Cerebellar cortex (tissue), 1 donor: ENCODE results near the gene PARP16.

Experiments
- DNase-seq: peaks from one replicate; pipeline ENCODE4 v3.0.0-alpha.2; 2015; ENCODE audit warnings: low spot score

Gene PARP16, protein sequence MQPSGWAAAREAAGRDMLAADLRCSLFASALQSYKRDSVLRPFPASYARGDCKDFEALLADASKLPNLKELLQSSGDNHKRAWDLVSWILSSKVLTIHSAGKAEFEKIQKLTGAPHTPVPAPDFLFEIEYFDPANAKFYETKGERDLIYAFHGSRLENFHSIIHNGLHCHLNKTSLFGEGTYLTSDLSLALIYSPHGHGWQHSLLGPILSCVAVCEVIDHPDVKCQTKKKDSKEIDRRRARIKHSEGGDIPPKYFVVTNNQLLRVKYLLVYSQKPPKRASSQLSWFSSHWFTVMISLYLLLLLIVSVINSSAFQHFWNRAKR

DNA sequence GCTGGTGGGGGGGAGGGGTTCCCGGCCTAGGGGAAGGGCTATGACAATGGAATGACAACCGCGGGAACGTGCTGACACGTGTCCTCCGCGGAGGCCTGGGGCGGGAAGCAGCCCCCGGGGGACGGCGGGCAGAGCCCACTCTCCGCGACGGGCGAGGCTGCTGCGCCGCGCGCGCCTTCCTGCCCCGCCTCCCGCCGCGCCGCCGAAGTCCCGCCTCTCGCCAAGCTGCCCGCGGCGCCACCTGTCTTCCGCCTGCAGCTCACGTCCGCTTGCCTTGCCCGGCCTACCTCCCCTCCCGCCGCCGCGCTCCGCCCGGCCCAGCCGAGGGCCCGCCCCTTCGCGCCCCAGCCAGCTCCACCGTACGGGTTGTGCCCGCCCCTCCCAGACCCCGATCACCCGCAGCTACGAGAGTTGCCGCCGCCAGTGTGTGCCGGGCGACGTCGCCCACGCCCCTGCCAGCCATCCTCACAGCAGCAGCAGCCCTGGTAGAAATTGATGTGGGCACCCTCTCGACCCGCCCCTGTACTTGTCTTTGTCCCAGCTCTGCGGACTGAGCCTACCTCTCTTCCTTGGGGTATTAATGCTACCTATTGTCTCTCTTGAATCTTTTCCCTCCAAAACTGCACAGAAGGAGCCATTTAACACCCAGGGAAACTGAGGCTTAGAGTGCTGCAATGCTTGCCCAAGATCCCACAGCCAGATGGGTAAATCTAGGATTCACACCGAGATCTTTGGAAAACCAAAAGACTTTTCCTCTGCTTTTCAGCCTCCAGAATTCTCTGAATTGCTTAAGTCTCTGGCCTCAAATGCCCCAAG is at the start of gene PARP16:
Gene PARP16 (minus strand): TSS at position 180 of the 816 bp plus-strand sequence. CDS start 457 bp downstream, outside the sequence.
- peak; percentile 91 for DNase-seq

DNA sequence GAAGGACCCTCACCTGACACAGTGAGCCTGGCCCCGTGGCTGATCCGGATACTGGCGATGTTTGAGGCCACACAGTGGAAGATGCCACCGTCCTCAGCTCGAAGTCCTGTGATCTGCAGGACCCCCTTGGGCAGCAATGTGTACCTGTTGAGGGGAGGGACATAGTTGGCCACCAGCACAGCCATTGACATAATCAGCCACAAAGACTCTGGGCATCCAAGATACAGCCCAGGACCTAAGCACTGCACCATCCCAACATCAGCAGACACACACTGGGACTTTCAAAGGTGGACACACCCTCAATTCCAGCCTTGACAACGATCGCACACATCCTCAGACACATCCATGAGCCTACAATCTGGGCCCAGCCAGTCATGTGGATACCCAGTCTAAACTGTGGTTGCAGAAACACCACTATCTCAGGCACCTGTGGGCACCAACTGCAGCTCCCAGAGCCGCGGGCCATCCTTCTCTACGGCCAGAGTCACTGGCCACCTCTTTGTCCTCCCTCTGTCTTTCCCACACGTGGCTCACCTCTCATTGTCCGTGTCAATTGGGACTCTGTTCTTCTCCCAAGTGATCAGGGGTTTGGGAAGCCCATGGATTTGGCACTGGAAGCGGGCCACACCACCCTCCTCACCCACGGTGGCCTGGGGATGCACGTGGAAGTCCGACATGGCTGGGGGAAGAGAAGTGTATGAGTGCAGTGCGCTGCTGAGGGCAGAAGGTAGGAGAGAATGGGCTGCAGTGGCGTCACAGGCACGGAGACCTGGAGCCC is 48.8 kb upstream of the PARP16 start:
- no peak for DNase-seq

- no peak for DNase-seq
Observed at GRCh38 chr15:65334586-65335231, 48.0 kb upstream of the PARP16 start.

GRCh38 chr15:65333856-65334255 is 47.2 kb upstream of the PARP16 start:
- no peak for DNase-seq

- no peak for DNase-seq
Observed at GRCh38 chr15:65333148-65333820, 46.6 kb upstream of the PARP16 start.

- DNase-seq, result no peak
Observed at GRCh38 chr15:65332391-65333147, 45.9 kb upstream of the PARP16 start.

DNA sequence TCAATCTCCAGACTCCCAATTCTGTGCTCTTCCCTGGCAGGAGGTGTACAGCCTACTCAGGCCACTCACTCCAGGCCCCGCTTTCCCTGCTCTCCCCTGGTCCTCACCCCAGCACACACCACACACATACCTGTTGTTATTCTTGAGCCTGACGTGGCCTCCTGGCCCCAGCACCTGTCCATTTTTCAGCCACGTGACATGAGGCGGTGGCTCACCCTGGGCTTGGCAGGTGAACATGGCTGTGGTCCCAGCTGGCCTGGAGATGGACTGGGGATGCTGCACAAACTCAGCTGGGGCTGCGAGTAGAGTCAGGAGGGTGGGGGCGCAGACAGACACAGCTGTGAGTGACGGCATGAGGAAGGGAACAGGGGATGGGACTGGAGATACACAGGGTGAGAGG is 45.1 kb upstream of the PARP16 start:
- peak; percentile 14 for DNase-seq

GRCh38 chr15:65330934-65331645 is 44.4 kb upstream of the PARP16 start:
- DNase-seq, result no peak

- DNase-seq, result no peak
Observed at GRCh38 chr15:65329984-65330735, 43.5 kb upstream of the PARP16 start.

- DNase-seq, result no peak
Observed at GRCh38 chr15:65329288-65329983, 42.8 kb upstream of the PARP16 start.

DNA sequence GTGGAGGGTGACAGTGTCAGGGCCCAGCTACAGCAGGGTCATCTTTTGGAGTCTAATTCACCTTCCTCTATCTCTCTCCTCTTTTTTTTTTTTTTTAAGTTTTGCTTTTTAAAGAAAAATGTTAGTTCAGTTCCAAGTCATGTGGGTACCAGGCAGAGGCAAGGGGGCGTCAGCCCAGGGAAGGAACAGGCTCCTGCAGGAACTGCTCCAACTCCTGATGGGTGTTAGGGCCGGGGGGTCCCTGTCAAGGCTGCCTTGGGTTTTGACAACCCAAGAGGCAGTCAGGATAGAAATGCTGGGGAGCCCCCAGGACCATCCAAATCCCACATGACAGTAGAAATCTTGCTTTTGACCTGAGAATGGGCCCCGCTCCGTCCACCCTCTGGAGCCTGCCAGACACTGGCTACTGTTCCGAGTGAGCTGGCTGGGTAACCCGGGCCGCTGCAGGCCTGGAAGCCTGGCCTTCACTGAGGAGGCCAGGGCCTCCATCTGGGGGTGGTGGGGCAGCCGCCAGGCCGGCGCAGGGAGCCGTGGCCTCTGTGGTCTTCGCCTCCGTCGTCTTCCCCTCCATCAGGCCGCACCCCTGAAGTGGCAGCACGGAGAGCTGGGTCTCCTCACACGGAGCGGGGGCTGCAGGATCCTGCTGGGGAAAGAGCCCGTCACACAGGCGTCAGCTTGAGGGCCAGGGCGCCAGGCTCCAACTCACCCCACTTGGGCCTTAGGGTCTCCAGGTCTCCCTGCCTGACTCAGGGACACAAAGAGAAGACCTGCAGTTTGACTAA is 42.0 kb upstream of the PARP16 start:
- no peak for DNase-seq

- no peak for DNase-seq
Observed at GRCh38 chr15:65327651-65328393, 41.1 kb upstream of the PARP16 start.

GRCh38 chr15:65326818-65327217 is 40.1 kb upstream of the PARP16 start:
- DNase-seq, result no peak

- DNase-seq, result peak; percentile 71
Observed at GRCh38 chr15:65326117-65326526, 39.4 kb upstream of the PARP16 start.

DNA sequence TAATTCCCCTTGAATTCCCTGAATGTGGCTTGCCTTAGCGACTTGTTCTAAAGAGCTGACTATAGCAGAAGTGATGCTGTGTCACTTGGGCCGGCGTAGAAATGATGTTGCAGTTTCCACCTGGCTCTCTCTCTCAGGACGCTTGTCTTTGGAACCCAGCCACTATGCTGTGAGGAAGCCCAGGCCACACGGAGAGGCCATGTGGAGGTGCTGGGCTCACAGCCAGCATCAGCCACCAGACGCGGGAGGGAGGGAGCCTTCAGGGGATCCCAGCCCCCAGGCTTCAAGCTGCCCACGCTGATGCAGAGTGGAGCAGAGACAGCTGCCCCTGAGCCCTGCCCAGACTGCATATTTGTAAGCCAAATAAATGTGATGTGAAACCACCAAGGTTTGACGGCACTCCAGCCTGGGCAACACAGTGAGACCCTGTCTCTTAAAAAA is 36.4 kb upstream of the PARP16 start:
- peak; percentile 91 for DNase-seq

DNA sequence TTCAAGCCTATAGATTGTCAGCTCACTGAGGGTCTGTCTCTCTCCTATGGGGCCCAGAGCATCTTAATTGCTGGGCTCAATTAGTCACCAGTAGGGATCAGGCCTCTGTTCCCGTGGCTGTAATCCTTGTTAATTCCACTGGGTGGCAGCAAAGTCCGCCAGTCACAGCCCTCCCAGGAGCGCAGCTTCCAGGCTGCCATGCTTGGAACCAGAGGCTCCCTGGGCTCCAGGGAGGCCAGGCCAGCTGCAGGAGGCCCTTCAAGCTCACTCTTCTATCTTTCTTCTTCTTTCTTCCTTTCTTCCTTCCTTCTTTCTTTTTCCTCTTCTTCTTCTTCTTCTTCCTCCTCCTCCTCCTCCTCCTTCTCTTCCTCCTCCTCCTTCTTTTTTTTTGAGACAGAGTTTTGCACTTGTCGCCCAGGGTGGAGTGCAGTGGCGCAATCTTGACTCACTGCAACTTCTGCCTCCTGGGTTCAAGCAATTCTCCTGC is 32.2 kb upstream of the PARP16 start:
- peak; percentile 88 for DNase-seq

GRCh38 chr15:65312400-65312916 is 25.8 kb upstream of the PARP16 start:
- no peak for DNase-seq
